GM21528 (cell line): ENCODE results near the gene PPP1CB.

ENCODE experiments used
- ATAC-seq: cut with Tn5 transposase; IDR thresholded peaks from one replicate; pipeline ENCODE4 v1.9.1; 2021; ENCODE audit warnings: mild to moderate bottlenecking, moderate library complexity; ENCODE audit not compliant: unreplicated experiment, low FRiP score

PPP1CB gene

GRCh38 chr2:28751252-28751955 lies at the start of gene PPP1CB:
TSS of gene PPP1CB (plus strand) at chr2:28751830. CDS start at chr2:28752125, 295 bp downstream.
- peak; percentile 84 for ATAC-seq

- ATAC-seq = no peak
Measured at GRCh38 chr2:28702415-28702861, 49.2 kb upstream of the PPP1CB start.

- no peak for ATAC-seq
Measured at GRCh38 chr2:28702878-28703277, 48.8 kb upstream of the PPP1CB start.

DNA sequence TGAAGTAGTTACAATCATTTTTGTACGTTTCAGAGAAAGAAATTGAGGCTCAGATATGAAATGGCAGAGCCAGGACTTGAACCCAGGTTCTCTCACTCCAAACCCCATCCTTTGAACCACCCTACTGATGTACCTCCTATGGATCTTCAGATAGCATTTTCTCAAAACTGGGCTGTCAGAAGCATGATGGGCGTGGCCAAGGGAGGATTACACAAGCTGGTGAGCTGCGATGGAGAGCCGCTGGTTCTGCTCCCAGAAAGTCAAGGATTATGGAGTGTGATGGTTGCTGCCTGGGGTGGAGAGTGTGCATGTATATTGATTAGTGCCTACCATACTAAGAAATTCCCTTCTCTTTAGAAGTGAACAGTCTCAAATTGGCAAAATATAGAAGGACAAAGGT lies 47.0 kb upstream of the PPP1CB start:
- ATAC-seq = no peak

- no peak for ATAC-seq
Measured at GRCh38 chr2:28705751-28706440, 45.7 kb upstream of the PPP1CB start.

GRCh38 chr2:28707592-28707991 lies 44.0 kb upstream of the PPP1CB start:
- ATAC-seq = no peak

- no peak for ATAC-seq
Measured at GRCh38 chr2:28709101-28709500, 42.5 kb upstream of the PPP1CB start.

DNA sequence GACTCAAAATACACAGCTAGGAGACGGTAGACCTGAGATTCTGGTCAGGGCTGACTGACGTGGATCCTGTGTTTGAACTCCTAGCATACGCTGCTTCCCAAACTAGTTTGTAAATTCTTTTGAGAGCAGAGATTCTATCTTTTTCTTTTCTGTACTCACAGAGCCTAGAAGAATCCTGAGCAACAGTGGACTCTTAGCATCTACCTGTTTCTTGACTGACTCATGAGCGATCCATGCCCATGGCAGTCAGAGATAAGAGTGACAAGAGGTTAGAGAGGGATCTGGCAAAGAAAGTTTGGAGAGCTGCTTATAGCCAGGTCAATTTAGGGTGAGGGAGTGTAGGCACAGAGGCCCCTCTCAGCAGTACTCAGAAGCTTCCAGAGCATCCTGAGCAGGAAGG lies 41.1 kb upstream of the PPP1CB start:
- ATAC-seq = no peak

DNA sequence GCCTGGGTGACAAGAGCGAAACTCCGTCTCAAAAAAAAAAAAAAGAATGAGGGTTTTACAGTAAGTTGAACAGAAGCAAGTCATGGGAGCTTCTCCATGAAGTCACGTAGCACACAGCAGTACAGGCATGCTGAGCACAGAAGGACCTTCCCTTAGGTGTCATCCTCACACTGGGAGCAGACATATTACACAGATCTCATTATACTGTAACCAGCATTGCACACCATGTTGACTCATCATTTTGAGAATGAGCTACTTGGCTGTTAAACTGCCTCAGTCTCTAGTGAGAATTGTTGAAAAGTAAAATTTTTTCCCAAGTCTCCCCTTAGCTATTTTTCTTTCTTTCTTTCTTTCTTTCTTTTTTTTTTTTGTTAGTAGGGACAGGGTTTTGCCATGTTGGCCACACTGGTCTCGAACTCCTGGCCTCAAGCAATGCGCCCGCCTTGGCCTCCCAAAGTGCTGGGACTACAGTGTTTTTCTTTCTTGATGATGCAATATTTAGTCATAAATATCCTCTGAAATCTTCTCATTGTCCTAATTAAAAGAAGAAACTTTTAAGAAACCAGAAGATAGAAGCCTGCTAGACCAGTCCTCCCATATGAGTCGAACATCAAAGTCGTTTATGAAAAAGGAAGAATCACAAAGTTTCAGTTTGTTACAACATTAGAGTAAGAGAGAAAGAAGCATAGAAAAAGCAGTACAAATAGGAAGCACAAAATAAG lies 37.9 kb upstream of the PPP1CB start:
- no peak for ATAC-seq

DNA sequence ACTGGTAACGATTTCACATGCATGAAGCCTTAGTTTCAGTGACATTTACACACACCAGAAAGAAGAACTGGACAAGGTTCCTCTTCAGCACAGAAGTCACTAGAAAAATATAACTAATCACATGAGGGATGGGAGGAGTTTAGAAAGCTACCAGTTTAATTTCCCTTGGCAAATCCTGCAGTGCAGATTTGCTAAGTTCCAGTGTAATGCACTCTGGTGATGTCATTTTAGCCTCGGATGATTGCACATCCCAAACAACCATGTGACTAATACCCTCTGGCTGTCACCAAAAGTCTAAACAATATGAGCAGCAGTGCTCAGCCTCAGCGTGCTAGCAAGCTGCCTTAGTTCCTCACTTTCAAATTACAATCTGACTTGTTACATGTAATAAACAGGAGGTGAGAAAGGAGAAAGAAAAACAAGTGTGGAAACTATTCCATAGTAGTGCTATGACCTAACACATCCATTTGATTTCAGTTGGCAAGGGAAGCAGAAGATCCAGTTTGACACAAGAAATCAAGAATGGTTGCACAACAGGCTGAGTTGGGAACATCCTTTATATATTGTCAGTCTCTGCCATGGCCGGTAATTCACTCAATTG lies 35.3 kb upstream of the PPP1CB start:
- ATAC-seq = no peak

GRCh38 chr2:28717339-28717758 lies 34.3 kb upstream of the PPP1CB start:
- ATAC-seq = no peak

- no peak for ATAC-seq
Measured at GRCh38 chr2:28720345-28720744, 31.3 kb upstream of the PPP1CB start.

GRCh38 chr2:28721601-28722191 lies 29.9 kb upstream of the PPP1CB start:
- no peak for ATAC-seq

DNA sequence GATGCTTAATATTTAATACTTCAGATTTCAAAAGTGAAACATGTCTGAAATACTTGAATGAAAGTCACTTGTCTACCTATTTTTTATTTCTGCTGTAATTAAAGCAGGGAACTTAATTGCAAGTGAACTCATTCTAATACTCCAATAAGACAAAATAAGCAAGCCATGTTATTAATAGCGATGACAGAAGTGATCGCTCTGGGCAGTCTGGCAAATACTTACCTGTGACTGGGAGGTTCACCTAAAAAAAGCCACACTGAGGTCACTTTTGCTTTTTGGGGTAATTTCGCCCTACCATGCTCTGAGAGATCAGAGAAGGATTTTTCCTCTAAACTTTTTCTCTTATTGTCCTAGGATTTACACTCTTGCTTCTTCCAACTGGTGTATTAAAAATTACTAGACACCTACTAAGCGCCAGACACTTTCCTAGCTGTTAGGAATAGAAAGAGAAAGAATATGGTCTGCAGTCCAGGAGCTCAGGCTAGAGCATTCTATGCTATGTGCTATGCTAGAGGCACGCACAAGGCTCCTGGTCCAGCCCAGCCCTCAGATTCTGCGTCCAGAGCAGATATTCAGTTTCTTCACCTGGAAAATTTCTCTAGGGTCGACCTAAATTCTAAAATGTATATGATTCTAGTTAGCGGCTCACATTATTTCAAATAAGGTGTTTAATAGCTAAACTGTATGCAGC lies 26.5 kb upstream of the PPP1CB start:
- no peak for ATAC-seq

GRCh38 chr2:28726177-28726576 lies 25.5 kb upstream of the PPP1CB start:
- no peak for ATAC-seq

- ATAC-seq = no peak
Measured at GRCh38 chr2:28729698-28730097, 21.9 kb upstream of the PPP1CB start.

DNA sequence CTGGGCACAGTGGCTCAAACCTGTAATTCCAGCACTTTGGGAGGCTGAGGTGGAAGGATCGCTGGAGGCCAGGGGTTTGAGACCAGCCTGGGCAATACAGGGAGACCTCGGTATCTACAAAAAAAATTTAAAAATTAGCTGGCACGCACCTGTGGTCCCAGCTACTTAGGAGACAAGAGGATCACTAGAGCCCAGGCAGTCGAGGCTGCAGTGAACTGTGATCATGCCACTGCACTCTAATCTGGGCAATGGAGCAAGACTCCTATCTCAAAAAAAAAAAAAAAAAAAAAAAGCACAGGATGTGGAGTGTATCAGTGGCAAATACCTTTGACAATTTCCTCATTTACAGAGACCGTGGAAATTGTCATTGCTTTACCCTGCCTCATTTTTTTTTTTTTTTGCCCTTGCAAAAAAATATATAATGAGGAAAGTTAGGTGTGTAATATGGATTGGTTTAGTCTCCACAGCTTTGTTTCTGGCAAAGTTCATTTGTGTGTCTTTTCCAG lies 20.9 kb upstream of the PPP1CB start:
- ATAC-seq = no peak

- ATAC-seq = no peak
Measured at GRCh38 chr2:28735511-28735910, 16.1 kb upstream of the PPP1CB start.

- ATAC-seq = no peak
Measured at GRCh38 chr2:28736034-28736433, 15.6 kb upstream of the PPP1CB start.

DNA sequence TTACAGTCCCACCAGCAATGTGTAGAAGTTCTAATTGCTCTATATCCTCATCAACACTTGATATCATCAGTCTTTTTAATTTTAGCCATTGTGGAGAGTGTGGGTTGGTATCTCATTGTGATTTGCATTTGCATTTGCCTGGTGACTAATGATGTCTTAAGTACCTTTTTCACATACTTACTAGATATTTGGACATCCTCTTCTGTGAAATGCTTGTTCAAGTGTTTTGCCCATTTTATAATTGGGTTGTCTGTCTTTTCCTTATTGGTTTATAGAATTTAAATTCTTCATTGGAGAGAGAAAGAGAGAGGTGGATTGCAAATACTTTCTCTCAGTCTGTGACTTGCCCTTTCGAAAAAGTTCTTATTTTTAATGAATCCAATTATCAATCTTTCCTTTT lies 14.0 kb upstream of the PPP1CB start:
- ATAC-seq = no peak
